Head of caudate nucleus (tissue), 42 donors: Measurements from ENCODE around the gene CLDN7.

Experiments
- DNase-seq, 42 donors: peaks; one replicate each; pipeline versions ENCODE4 v3.0.0 to v3.0.0-alpha.2; 2020 to 2021; ENCODE audit warnings: mixed read lengths in 7 of 42
- intact Hi-C: fragments of 100-400 bp; cut with DNase I; formaldehyde crosslinking; loops from one replicate; pipeline ENCODE4 v1.15.0; 2022

CLDN7 gene

GRCh38 chr17:7226721-7227710, 35.3 kb downstream of the CLDN7 start:
- intact Hi-C loops = no loop called here
- no peak for DNase-seq

- intact Hi-C loops = no loop called here
- DNase-seq = no peak
Measured at GRCh38 chr17:7225711-7226331, 36.5 kb downstream of the CLDN7 start.

- intact Hi-C loops = no loop called here
Measured at GRCh38 chr17:7224661-7225111, 37.6 kb downstream of the CLDN7 start.

GRCh38 chr17:7224110-7224509, 38.2 kb downstream of the CLDN7 start:
- intact Hi-C loops = no loop called here
- no peak for DNase-seq

More at GRCh38 chr17:7224661-7225111, 37.6 kb downstream of the CLDN7 start:
- DNase-seq = no peak

- DNase-seq = no peak
- intact Hi-C loops = no loop called here
Measured at GRCh38 chr17:7223375-7223774, 38.9 kb downstream of the CLDN7 start.

- no peak for DNase-seq
- intact Hi-C loops = no loop called here
Measured at GRCh38 chr17:7222972-7223292, 39.3 kb downstream of the CLDN7 start.

- no peak for DNase-seq
- intact Hi-C loops = no loop called here
Measured at GRCh38 chr17:7222093-7222971, 39.9 kb downstream of the CLDN7 start.

- no peak for DNase-seq
- intact Hi-C loops = no loop called here
Measured at GRCh38 chr17:7221278-7222092, 40.8 kb downstream of the CLDN7 start.

- intact Hi-C loops = no loop called here
- DNase-seq = peak in 29 of 42 donors; percentile 42 to 76 (median 61)
Measured at GRCh38 chr17:7220593-7221277, 41.5 kb downstream of the CLDN7 start.

- peak; percentile 86 to 97 (median 92) for DNase-seq
- intact Hi-C loops = no loop called here
Measured at GRCh38 chr17:7219812-7220592, 42.3 kb downstream of the CLDN7 start, which contains the start of the genes ACADVL and DLG4. TSS of gene ACADVL (plus strand) at chr17:7219938. CDS start at chr17:7219985, 47 bp downstream. TSS of gene DLG4 (minus strand) at chr17:7219836.

- intact Hi-C loops = no loop called here
- no peak for DNase-seq
Measured at GRCh38 chr17:7219229-7219811, 43.0 kb downstream of the CLDN7 start.

GRCh38 chr17:7218758-7219157, 43.5 kb downstream of the CLDN7 start:
- no peak for DNase-seq
- intact Hi-C loops = no loop called here

- DNase-seq = no peak
- intact Hi-C loops = no loop called here
Measured at GRCh38 chr17:7218166-7218565, 44.1 kb downstream of the CLDN7 start.

GRCh38 chr17:7217113-7217987, 44.9 kb downstream of the CLDN7 start:
- intact Hi-C loops = no loop called here
- peak in 35 of 42 donors; percentile 42 to 86 (median 65) for DNase-seq

- DNase-seq = peak in 6 of 42 donors; percentile 38 to 68 (median 64)
- intact Hi-C loops = no loop called here
Measured at GRCh38 chr17:7216242-7217112, 45.8 kb downstream of the CLDN7 start.
